Hematopoietic multipotent progenitor cell (in vitro differentiated cells): ENCODE measurements around the gene HEPACAM. TPM values are rescaled to one million over a fixed set of nuclear protein-coding genes. Genes with fewer than 3 reads are reported as not detected.

Experiments used
- DNase-seq, 3 donors: peaks; one replicate each; pipeline ENCODE4 v3.0.0-alpha.2; 2011 to 2015; ENCODE audit warnings: low read depth in 2 of 3, low spot score in 2 of 3
- total RNA-seq: library from RNA; depleted of rRNA; stranded (reverse); fragments of >200 nt; gene quantifications from one replicate; pipeline ENCODE4 v1.2.3, GENCODE V29; 2012

HEPACAM gene
- total RNA-seq, 1 donor = not detected

DNA sequence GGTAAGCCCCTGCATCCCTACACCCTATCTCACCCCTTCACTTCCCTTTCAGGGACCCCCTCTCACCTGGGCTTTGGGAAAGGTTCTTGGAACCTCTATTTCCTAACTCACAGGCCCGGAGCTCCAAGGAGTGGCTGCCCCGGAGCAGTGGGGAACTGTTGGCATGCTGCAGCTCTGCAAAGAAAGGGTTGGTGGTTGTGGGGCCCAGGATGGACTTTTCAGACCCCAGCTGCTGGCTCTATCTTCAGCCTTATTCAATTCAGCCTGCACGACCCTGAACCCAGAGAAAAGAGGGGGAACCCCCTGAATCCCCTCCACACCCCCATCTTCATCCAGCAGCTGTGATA, 48.2 kb downstream of the HEPACAM start:
- DNase-seq = no peak

- no peak for DNase-seq
These were observed 48.7 kb downstream of the HEPACAM start for GRCh38 chr11:124886978-124887666.

DNA sequence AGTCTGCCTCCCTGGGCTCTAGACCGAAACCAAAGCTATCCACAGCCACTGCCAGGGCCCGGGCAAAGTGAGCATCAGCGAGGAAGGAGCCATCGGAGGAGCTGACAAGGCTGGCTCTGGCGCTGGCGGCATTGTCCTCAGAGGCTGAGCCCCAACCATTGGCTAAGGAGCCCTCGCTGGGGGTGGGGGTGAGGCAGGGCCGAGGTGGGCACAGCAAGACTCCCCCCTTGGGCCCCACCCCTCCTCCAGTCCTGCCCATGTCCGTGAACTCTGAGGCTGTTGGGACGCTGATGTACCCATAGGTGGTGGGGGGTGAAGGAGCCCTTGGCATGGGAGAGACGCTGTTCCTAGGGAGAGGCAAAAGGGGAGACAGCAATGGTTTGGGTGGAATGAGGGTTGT, 49.4 kb downstream of the HEPACAM start:
- no peak for DNase-seq

DNA sequence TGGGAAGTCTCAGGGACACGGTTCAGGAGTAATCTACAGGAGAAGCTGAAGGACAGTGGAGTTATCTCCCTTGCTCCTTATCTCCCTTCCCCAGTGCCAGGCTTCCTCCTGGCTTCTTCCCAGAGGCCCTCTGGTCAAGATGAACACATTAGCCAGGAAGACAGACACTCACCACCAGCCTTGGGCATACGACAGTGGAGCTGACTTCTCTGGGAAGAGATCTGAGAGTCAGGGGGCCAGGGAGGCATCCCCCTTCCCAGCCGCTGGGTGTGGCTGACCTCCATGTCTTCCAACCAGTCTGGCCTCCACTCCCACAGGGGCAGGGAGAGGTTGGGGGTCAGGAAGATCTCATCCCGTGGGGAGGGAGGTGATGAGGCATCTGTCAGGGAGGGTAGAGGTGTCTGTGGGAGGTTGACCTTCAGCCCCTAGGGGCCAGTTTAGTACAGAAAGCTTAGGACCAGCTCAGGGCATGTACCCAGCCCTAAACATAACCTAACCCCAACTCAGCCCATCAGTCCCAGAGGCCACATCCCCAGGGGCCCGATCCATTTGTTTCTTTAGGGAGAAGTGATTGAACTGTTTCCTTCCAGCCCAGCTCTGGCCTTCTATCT, 50.9 kb downstream of the HEPACAM start:
- no peak for DNase-seq

GRCh38 chr11:124884340-124884739, 51.5 kb downstream of the HEPACAM start:
- DNase-seq = no peak

GRCh38 chr11:124882339-124883071, 53.3 kb downstream of the HEPACAM start:
- no peak for DNase-seq

- no peak for DNase-seq
These were observed 54.9 kb downstream of the HEPACAM start for GRCh38 chr11:124880958-124881357.

DNA sequence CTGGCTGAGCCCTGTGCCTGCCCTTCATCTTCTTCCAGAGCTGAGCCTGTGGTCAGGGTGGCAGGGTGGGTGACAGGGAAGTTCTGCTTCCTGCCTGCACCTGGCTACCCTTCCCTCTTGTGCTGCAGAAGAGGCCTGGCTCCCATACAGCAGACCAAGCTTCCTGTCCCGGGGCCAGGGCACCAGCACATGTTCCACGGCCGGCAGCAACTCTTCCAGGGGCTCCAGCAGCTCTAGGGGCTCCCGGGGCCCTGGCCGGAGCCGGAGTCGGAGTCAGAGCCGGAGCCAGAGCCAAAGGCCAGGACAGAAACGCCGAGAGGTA, 55.6 kb downstream of the HEPACAM start:
- DNase-seq = no peak

GRCh38 chr11:124879493-124880289, 56.2 kb downstream of the HEPACAM start:
- DNase-seq = no peak

DNA sequence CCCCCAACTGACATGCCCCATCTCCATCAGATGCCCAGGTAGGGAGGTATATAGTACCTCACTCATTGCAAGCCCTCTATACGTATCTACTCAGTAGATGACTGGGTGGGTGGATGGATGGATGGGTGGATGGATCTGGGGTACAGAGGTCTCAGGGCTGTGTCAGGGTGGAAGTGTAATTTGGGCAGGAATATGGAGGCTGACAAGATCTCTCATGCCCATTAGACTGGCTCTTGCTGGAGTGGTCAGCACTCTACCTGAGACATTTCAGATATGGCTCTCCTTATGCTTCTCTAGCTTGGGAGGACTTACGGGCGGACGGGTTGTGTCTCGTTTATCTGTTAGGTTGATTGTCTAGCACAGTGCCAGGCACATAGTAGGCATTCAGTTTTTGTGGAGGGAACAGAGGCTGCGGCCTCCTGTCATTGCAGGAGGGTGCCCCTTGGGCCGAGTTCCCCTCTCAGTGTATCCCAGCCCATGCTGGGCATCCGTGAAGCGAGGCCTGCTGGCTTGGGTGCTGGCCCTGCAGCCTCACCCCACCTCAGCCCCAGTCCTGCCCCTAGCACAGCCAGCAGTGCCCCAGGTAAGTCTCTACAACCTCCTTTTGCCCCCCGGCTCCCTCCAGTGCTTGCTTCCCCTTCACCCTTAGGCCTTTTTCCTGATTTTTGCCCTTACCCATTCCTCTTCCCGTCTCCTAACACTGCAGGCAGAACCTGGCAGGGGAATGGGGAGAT, 56.9 kb downstream of the HEPACAM start:
- no peak for DNase-seq

GRCh38 chr11:124877910-124878758, 57.7 kb downstream of the HEPACAM start:
- no peak for DNase-seq

GRCh38 chr11:124877631-124877909, 58.3 kb downstream of the HEPACAM start:
- DNase-seq = no peak

DNA sequence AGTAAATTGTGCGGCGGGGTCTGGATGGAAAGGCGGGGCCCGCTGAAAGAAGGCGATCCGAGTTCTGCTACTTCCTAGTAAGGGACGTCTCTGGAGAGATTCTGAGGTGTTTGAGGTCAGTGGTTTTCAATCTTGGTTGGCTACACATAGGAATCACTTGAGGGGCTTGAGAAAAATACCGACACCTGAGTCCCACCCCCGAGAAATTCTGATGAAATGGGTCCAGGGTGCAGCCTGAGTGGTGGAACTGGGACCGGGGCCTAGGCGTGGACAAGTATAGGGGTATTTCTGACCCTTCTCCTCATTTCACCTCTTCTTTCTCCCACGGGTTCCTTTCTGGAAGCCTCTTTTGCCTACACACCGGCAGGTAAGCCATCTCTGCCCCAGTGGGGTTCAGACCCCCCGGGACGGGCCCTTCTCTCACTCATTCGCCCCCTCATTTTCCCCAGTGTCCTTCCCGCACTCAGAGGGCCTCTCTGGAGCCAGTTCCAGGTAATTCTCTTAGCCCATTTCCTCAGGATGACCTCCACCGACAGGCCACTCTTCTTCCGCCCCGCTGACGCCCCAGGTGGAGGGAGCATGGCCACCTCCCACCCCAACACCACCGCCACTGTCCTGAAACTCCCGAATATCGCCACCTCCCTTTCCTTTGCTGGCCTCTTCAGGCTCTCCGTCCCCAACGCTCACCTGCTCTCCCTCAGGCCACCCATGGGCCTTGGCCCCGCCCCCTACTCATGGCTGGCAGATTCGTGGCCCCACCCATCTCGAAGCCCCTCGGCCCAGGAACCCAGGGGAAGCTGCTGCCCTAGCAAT, 58.8 kb downstream of the HEPACAM start:
- no peak for DNase-seq

- DNase-seq = peak; percentile 63 to 97 (median 93)
These were observed 59.7 kb downstream of the HEPACAM start for GRCh38 chr11:124875943-124876817.

GRCh38 chr11:124875401-124875800, 60.4 kb downstream of the HEPACAM start:
- no peak for DNase-seq

GRCh38 chr11:124874571-124875255, 61.1 kb downstream of the HEPACAM start:
- no peak for DNase-seq

GRCh38 chr11:124873951-124874350, 61.9 kb downstream of the HEPACAM start:
- no peak for DNase-seq

- no peak for DNase-seq
These were observed 63.1 kb downstream of the HEPACAM start for GRCh38 chr11:124872741-124873140.
